ENCODE results near the gene CCNL2.
A peak's percentile ranks its signal among the peaks of the same experiment; 100 is the strongest.
"Not testable (repeated sequence)": the region's sequence is repeated elsewhere in the genome, so short reads cannot be mapped to it uniquely, and the experiment has no call there.

CCNL2 gene

DNA sequence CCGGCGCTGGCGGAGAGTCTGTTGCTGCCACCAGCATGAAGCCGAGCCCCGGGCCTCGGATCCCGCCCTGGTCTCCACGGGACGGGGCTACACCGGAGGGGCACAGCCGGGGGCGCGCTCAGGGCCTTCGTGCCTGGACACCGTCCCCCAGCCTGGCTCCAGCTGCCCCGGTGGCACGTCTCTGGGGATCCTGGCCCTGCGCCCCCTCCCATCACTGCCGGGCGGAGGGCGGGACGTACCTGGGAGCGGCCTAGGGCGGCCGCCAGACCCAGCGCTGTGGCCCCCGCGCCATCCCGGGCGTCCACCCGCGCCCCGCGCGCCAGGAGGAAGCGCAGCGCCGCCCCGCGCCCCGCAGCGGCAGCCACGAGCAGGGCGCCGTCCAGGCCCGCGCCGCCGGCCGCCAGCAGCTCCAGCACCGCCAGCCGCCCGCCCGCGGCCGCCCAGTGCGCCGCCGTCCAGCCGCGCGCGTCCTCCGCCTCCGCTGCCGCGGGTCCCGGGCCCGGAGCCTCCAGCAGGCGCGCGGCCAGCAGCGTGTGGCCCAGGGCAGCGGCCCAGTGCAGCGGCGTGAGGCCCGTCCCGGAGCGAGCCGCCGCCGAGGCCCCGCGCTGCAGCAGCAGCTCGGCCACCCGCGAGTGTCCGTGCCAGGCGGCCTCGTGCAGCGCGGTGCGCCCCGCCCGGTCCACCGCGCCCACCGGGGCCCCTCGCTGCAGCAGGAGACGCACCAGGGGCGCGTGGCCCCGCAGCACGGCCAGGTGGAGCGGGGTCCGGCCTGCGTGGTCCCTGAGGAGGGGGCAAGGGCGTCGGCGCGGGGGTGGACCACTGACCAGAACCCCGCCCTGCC lies 20.9 kb upstream of the CCNL2 start:
- no peak for DNase-seq (ENCODE audit: low read depth)

DNA sequence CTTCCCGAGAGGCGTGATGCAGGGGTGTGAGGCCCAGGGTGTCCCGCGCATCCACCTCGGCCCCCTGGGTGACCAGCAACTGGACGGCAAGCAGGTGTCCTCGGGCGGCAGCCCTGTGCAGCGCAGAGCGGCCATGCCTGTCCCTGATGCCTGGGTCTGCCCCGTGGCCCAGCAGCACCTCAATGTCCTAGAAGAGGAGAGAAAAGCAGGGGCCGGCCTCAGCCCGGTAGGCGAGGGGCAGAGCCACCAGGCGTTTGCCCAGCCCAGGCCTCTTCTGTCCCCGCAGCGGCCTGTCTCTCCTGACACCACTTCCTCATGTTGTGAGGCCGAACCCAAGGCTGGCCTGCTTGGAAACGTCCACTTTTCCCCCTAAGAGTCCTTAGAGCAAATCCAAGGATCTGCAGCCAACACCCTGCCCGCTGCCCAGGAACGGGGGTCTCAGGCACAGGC lies 20.3 kb upstream of the CCNL2 start:
- no peak for DNase-seq (ENCODE audit: low read depth)

DNA sequence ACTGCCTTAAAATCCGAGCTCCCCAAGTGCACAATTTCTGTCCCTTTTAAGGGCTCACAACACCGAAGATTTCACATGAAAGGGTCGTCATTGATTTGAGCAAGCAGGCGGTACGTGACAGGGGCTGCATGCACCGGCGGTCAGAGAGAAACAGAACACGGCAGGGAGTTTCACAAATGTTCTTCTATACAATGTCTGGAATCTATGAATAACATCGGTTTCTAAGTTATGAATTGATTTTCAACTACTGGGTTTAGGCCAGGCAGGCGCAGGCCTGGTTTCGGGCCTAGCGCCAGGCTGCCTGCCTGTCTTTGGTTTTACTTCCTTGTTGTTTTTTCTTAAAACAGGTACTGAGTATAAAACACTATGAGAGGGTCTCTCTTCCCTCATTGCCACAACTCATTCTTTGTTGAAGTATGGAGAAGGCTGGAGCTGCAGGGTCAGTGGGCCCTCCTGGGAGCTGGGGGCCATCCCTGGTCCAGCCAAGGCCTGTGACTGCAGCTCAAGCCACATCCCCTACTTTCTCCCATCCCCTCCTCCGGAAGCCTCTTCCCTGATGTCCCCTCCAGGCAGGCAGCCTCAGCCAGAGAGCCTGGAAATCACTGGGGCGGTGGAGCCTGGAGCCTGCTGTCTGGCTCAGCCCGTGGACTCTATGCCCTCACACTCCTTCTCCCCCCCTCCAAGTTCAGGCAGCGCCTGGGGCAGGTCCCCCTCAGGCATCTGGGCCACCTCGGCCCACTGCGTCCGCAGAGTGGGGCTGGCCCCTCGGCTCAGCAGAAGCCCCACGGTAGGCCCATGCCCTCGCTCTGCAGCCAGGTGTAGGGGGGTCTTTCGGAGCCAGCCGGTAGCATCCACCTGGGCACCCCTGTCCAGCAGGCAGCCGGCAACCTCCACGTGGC lies 19.6 kb upstream of the CCNL2 start:
- DNase-seq (ENCODE audit: low read depth) = no peak

- not testable (repeated sequence) for DNase-seq (ENCODE audit: low read depth)
Measured at GRCh38 chr1:1417825-1418463, 18.8 kb upstream of the CCNL2 start.

GRCh38 chr1:1417396-1417795 lies 18.3 kb upstream of the CCNL2 start:
- DNase-seq (ENCODE audit: low read depth) = not testable (repeated sequence)

DNA sequence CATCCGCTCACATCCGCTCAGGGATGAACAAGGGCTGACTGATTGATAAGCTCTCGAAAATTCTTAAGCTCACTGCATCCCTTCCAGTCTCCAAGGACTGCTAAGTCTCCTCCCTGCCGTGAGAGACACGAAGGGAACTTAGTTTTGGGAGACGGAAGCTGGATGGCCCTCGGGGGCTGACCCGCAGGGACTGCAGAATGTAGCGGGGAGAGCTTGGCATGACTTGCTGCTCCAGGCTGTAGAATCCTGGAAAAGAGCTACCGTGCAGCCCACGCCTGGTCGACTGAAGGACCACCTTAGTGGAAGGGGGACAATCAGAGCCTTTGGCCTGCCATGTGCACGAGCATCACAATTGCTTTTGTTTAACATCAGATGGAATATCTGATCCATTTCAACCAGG lies 16.6 kb upstream of the CCNL2 start:
- DNase-seq (ENCODE audit: low read depth) = no peak

DNA sequence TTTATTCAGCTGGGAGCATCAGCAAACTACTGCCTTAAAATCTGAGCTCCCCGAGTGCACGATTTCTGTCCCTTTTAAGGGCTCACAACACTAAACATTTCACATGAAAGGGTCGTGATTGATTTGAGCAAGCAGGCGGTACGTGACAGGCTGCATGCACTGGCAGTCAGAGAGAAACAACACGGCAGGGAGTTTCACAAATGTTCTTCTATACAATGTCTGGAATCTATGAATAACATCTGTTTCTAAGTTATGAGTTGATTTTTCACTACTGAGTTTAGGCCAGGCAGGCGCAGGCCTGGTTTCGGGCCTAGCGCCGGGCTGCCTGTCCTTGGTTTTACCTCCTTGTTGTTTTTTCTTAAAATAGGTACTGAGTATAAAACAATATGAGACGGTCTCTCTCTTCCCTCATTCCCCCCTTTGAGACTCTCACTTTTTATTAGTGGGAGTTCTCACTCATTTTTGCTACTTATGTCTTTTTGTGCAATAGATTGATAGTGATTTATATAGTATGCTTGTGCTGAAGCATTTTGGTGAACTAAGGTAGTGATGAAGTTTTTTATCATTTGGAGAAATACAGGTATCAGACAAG lies 13.3 kb upstream of the CCNL2 start:
- not testable (repeated sequence) for DNase-seq (ENCODE audit: low read depth)

DNA sequence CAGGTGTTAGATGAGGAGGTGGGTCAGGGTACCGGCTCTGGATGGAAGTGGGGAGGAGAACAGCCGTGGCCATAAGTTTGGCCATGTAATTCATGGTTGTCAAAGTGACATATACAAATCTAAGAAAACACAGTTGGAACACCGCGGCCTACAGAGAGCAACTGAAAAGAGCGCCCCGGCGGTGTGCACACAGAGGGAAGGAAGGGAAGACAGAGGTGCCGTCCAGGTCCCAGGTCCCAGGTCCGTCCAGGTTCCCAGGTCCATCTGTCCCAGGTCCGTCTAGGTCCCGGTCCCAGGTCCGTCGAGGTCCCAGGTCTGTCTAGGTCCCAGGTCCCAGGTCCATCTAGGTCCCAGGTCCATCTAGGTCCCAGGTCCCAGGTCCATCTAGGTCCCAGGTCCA lies 12.5 kb upstream of the CCNL2 start:
- DNase-seq (ENCODE audit: low read depth) = no peak

DNA sequence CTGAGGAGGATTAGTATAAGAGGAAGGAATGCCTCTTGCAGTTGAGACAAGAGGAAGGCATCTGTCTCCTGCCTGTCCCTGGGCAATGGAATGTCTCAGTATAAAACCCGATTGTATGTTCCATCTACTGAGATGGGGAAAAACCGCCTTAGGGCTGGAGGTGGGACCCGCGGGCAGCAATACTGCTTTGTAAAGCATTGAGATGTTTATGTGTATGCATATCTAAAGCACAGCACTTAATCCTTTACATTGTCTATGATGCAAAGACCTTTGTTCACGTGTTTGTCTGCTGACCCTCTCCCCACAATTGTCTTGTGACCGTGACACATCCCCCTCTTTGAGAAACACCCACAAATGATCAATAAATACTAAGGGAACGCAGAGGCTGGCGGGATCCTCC lies 11.1 kb upstream of the CCNL2 start:
- not testable (repeated sequence) for DNase-seq (ENCODE audit: low read depth)

GRCh38 chr1:1407636-1408318 lies 8.6 kb upstream of the CCNL2 start:
- no peak for DNase-seq (ENCODE audit: low read depth)

- DNase-seq (ENCODE audit: low read depth) = peak; percentile 58
Measured at GRCh38 chr1:1406821-1407635, 7.9 kb upstream of the CCNL2 start, which contains the start of gene MRPL20. TSS of gene MRPL20 (minus strand) at chr1:1407293. CDS start at chr1:1407217, 76 bp downstream.

- DNase-seq (ENCODE audit: low read depth) = no peak
Measured at GRCh38 chr1:1406101-1406820, 7.1 kb upstream of the CCNL2 start.

DNA sequence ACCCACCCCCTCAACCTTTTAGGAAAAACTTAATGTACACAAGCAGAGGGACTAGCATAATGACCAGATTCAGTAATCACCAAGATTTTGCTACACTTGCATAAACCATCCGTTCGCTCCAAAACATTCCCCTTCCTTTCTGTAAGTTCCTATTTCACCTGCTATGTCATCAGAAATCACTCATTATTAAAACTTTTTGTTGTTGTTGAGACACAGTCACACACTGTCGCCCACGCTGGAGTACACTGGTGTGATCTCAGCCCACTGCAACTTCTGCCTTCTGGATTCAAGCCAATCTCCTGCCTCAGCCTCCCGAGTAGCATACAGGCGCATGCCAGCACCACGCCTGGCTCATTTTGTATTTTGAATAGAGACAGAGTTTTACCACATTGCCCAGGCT lies 4.5 kb upstream of the CCNL2 start:
- DNase-seq (ENCODE audit: low read depth) = no peak

- not testable (repeated sequence) for DNase-seq (ENCODE audit: low read depth)
Measured at GRCh38 chr1:1402901-1403392, 3.8 kb upstream of the CCNL2 start.

GRCh38 chr1:1402072-1402900 lies 3.2 kb upstream of the CCNL2 start:
- DNase-seq (ENCODE audit: low read depth) = no peak

DNA sequence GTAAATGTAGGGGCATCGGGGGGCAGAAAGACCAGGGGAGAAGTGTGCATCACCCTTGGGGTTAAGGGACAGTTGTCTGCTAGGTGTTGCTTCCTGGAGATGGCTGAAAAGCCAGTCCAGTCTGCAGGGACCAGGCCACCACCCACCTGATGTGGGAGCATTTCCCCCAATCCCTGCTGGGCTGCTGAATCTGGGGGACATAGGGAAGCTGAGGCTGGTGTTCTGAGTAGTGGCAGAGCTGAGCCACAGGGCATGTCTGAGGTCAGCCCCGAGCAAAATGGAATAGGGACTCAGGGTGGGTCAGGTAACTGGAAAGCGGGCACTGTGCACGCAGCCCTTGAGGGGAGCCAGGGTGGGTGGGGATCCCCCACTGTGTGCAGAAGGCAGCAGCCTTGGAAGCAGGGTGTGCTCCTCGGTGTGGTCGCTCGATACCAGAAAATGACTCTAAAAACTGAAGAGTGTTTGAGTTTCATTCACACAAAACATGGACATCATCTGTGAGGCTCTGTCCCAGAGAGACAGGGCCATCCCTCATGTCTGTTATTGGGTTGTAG lies 2.4 kb upstream of the CCNL2 start:
- DNase-seq (ENCODE audit: low read depth) = no peak

DNA sequence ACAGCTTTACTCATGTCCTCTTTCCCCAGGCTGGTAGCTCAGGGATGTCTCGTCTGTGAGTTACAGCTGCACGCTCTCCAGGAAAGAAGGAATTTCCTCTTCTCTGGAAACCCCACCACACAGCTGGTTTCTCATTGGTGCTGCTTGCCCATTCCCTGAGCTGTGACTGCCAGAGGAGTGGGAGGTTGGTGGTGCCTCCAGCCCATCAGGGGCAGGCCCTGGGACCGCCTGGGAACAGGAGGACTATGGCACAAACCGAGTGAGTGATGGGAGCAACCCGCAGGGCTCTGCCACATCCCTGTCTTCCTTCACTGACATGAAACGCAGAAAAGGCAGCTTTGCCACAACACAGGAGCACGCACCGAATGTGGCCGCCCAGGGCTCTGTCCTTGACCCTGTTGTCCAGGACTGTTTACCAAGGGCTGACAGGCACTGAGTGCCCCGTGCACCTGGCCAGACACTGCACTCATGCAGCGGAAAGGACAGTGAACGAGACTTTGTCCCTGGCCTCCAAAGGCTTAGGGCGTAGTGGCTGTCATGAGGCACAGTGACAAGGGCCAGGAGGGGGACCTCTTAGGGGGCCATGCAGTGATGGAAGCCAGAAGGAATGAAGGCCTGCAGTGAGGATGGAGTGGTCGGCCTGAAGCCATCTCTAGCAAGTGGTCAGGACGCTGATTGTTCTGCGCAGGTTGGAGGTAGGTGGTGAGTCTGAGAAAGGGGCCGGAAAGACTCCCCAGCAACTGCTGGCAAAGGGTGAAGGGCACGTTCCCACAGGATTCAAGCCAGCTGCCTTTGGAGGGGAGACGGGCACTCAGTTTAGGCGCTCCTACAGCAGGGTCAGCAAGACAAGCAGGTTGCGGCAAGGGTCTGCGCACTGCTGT lies 1.7 kb upstream of the CCNL2 start:
- DNase-seq (ENCODE audit: low read depth) = no peak
